ENCODE measurements around the gene ST6GAL1. TPM values are rescaled to one million over a fixed set of nuclear protein-coding genes. Genes with fewer than 3 reads are reported as not detected.
"Not testable (repeated sequence)": the region's sequence is repeated elsewhere in the genome, so short reads cannot be mapped to it uniquely, and the experiment has no call there.

The ST6GAL1 gene
- total and polyA plus RNA-seq, 2 of the 8 experiments (the other 6 are each of a cell fraction or from before 2014, with no cell fraction given), result 62.8 to 80.9 TPM

- H4K20me1 ChIP-seq (replicated peaks in 1 of 2; ENCODE audit: control insufficient read depth in 1 of 2, insufficient read depth in 2 of 2, low read length in 2 of 2); H2BK15ac ChIP-seq (ENCODE audit: low read length); H3K23ac ChIP-seq (ENCODE audit: insufficient read length); H3K14ac ChIP-seq (ENCODE audit: insufficient read length); H4K91ac ChIP-seq (replicated peaks; ENCODE audit: insufficient read length, low read length); H2AFZ ChIP-seq (ENCODE audit: low read length); FAIRE-seq; H3K4me2 ChIP-seq (ENCODE audit: insufficient read depth in 1 of 2, low read depth in 2 of 2, low read length in 2 of 2); H3K9me3 ChIP-seq (ENCODE audit: insufficient read depth in 2 of 2, low read depth in 1 of 2, low read length in 1 of 2); H3K4me3 ChIP-seq (ENCODE audit: extremely low read depth in 1 of 4, insufficient read depth in 2 of 4, low read depth in 3 of 4, low read length in 4 of 4); H2BK20ac ChIP-seq (ENCODE audit: low read length); H3K27ac ChIP-seq (ENCODE audit: low read depth, low read length); H3K23me2 ChIP-seq (ENCODE audit: low read depth, low read length); H2BK12ac ChIP-seq (ENCODE audit: low read depth, low read length); H4K8ac ChIP-seq (ENCODE audit: extremely low read depth, insufficient read depth, low read length); H4K5ac ChIP-seq (ENCODE audit: insufficient read length, low read depth, low read length); H3K4me1 ChIP-seq (replicated peaks in 1 of 4; ENCODE audit: control insufficient read depth in 3 of 4, insufficient read depth in 4 of 4, low read length in 3 of 4); H3K4ac ChIP-seq (replicated peaks; ENCODE audit: insufficient read length, low read depth, low read length); H3K79me1 ChIP-seq (ENCODE audit: low read depth, low read length); H3K27me3 ChIP-seq (replicated peaks in 1 of 4; ENCODE audit: control insufficient read depth in 3 of 4, extremely low read depth in 1 of 4, insufficient read depth in 3 of 4, low read length in 3 of 4); H2BK5ac ChIP-seq (ENCODE audit: low read depth, low read length); H2AK5ac ChIP-seq (ENCODE audit: low read depth, low read length); DNase-seq (ENCODE audit: low read depth in 1 of 2, low spot score in 2 of 2); H2BK120ac ChIP-seq (replicated peaks; ENCODE audit: low read depth, low read length); H3K18ac ChIP-seq (ENCODE audit: extremely low read depth, low read length); H3K56ac ChIP-seq (replicated peaks; ENCODE audit: insufficient read length, low read depth, low read length): not testable (repeated sequence)
- 94% methylated on average over 10 of the region's 10 CpGs; no CpG with 5 or more reads in 1 of the 2 experiments for WGBS, 2 experiments (ENCODE audit: extremely low coverage in 1 of 2, insufficient coverage in 1 of 2, insufficient read length in 1 of 2, insufficient replicate concordance in 2 of 2, low coverage in 1 of 2, low lambda C conversion rate in 2 of 2, missing lambda C conversion rate in 1 of 2)
- Histone ChIP-seq H3K79me2 (ENCODE audit: control insufficient read depth in 1 of 2, insufficient read depth in 2 of 2, low read length in 2 of 2) (peaks cover 0 to 29% of the 10 kb centered on the region in 2 experiments; a peak in 2 of 4 replicates), H3K36me3 (ENCODE audit: control insufficient read depth in 2 of 4, insufficient read depth in 4 of 4, low read length in 3 of 4) (peaks cover 2 to 64% (median 25%) of the 10 kb centered on the region in 4 experiments; a peak in 6 of 8 replicates), H3K9ac (replicated peaks in 1 of 4; ENCODE audit: extremely low read depth in 1 of 4, low read depth in 3 of 4, low read length in 3 of 4) (peak overlapping the region in 1 of 4 experiments; percentile 11; a peak in 1 of 7 replicates)
- POLR2A ChIA-PET (ENCODE audit: partially characterized antibody), result interaction anchor here (0.6 kb wide), 1 partner anchor 402 kb away, joined by 3 read pairs; no protein-coding TSS in a partner anchor
- CTCF ChIA-PET (ENCODE audit: partially characterized antibody), result interaction anchor here (0.6 to 1.7 kb wide), 4 partner anchors 10 to 63 kb away, joined by 3 to 6 read pairs (median 4); no protein-coding TSS in a partner anchor
Measured at GRCh38 chr3:186971106-186971505, 40.8 kb downstream of the ST6GAL1 start.

Data from H1 (cell line).